Skeletal muscle satellite cell (primary cell): ENCODE results near the gene IL22RA1.

Source experiments
- H3K27me3 ChIP-seq: 2 replicates; pipeline ENCODE4 v1.7.0; 2013; ENCODE audit warnings: low read length; ENCODE audit not compliant: control insufficient read depth, insufficient read depth
- H3K36me3 ChIP-seq: 2 replicates; pipeline ENCODE4 v1.7.0; 2013; ENCODE audit warnings: mild to moderate bottlenecking, control low read depth, low read length; ENCODE audit not compliant: insufficient read depth
- H3K4me1 ChIP-seq: 2 replicates; pipeline ENCODE4 v1.7.0; 2013; ENCODE audit warnings: low read length; ENCODE audit not compliant: control insufficient read depth, insufficient read depth
- H3K4me2 ChIP-seq: 2 replicates; pipeline ENCODE4 v1.7.0; 2013; ENCODE audit warnings: mild to moderate bottlenecking, low read length
- H3K4me3 ChIP-seq: 2 replicates; pipeline ENCODE4 v1.7.0; 2013; ENCODE audit warnings: low read length
- H3K9ac ChIP-seq: 2 replicates; pipeline ENCODE4 v1.7.0; 2013; ENCODE audit warnings: mild to moderate bottlenecking, low read depth, low read length, moderate library complexity
- H3K9me3 ChIP-seq: replicated peaks from 2 replicates; pipeline ENCODE4 v1.7.0; 2013; ENCODE audit warnings: mild to moderate bottlenecking, control low read depth, low read length

The IL22RA1 gene

GRCh38 chr1:24180676-24181075 is 37.7 kb upstream of the IL22RA1 start:
- Histone ChIP-seq H3K9me3 (no peaks in the 10 kb centered on the region), H3K4me3 (no peak overlapping the region), H3K36me3 (no peaks in the 10 kb centered on the region), H3K4me2 (no peak overlapping the region), H3K27me3 (peaks cover 47% of the 10 kb centered on the region), H3K9ac (no peak overlapping the region), H3K4me1 (no peaks in the 10 kb centered on the region)

- no peak overlapping the region for H3K9ac ChIP-seq
- H3K36me3 ChIP-seq: no peaks in the 10 kb centered on the region
- peaks cover 50% of the 10 kb centered on the region for H3K27me3 ChIP-seq
- H3K4me3 ChIP-seq: no peak overlapping the region
- no peak overlapping the region for H3K4me2 ChIP-seq
- H3K4me1 ChIP-seq: no peaks in the 10 kb centered on the region
- H3K9me3 ChIP-seq: no peaks in the 10 kb centered on the region
Measured at GRCh38 chr1:24179251-24179840, 36.4 kb upstream of the IL22RA1 start.

- no peaks in the 10 kb centered on the region for H3K9me3 ChIP-seq
- H3K9ac ChIP-seq: no peak overlapping the region
- H3K27me3 ChIP-seq: peaks cover 58% of the 10 kb centered on the region
- H3K4me2 ChIP-seq: no peak overlapping the region
- no peaks in the 10 kb centered on the region for H3K4me1 ChIP-seq
- no peaks in the 10 kb centered on the region for H3K36me3 ChIP-seq
- no peak overlapping the region for H3K4me3 ChIP-seq
Measured at GRCh38 chr1:24178407-24178806, 35.5 kb upstream of the IL22RA1 start.

- H3K9ac ChIP-seq: no peak overlapping the region
Measured at GRCh38 chr1:24177161-24177560, 34.2 kb upstream of the IL22RA1 start.

GRCh38 chr1:24175033-24175755 is 32.3 kb upstream of the IL22RA1 start:
- no peaks in the 10 kb centered on the region for H3K4me1 ChIP-seq
- no peaks in the 10 kb centered on the region for H3K9me3 ChIP-seq
- H3K27me3 ChIP-seq: peaks cover 62% of the 10 kb centered on the region
- no peaks in the 10 kb centered on the region for H3K36me3 ChIP-seq
- no peak overlapping the region for H3K4me2 ChIP-seq
- H3K9ac ChIP-seq: no peak overlapping the region
- H3K4me3 ChIP-seq: no peak overlapping the region

More at GRCh38 chr1:24177161-24177560, 34.2 kb upstream of the IL22RA1 start:
- Histone ChIP-seq H3K36me3 (no peaks in the 10 kb centered on the region), H3K4me2 (no peak overlapping the region), H3K27me3 (peaks cover 65% of the 10 kb centered on the region), H3K4me3 (no peak overlapping the region), H3K4me1 (no peaks in the 10 kb centered on the region), H3K9me3 (no peaks in the 10 kb centered on the region)

GRCh38 chr1:24173638-24174575 is 31.0 kb upstream of the IL22RA1 start:
- Histone ChIP-seq H3K4me3 (no peak overlapping the region), H3K27me3 (peaks cover 66% of the 10 kb centered on the region), H3K4me1 (no peaks in the 10 kb centered on the region), H3K9me3 (no peaks in the 10 kb centered on the region), H3K9ac (no peak overlapping the region), H3K4me2 (no peak overlapping the region), H3K36me3 (no peaks in the 10 kb centered on the region)

- Histone ChIP-seq H3K36me3 (no peaks in the 10 kb centered on the region), H3K4me2 (no peak overlapping the region), H3K4me1 (no peaks in the 10 kb centered on the region), H3K9ac (no peak overlapping the region), H3K4me3 (no peak overlapping the region), H3K27me3 (peaks cover 65% of the 10 kb centered on the region), H3K9me3 (no peaks in the 10 kb centered on the region)
Measured at GRCh38 chr1:24172598-24172997, 29.7 kb upstream of the IL22RA1 start.

GRCh38 chr1:24169286-24169685 is 26.3 kb upstream of the IL22RA1 start:
- Histone ChIP-seq H3K4me3 (no peak overlapping the region), H3K27me3 (peaks cover 58% of the 10 kb centered on the region), H3K9me3 (no peaks in the 10 kb centered on the region), H3K4me1 (no peaks in the 10 kb centered on the region), H3K4me2 (no peak overlapping the region), H3K9ac (no peak overlapping the region), H3K36me3 (no peaks in the 10 kb centered on the region)

- Histone ChIP-seq H3K9ac (no peak overlapping the region), H3K9me3 (no peaks in the 10 kb centered on the region), H3K4me2 (no peak overlapping the region), H3K36me3 (no peaks in the 10 kb centered on the region), H3K27me3 (peaks cover 54% of the 10 kb centered on the region), H3K4me3 (no peak overlapping the region), H3K4me1 (no peaks in the 10 kb centered on the region)
Measured at GRCh38 chr1:24168245-24168644, 25.3 kb upstream of the IL22RA1 start.

GRCh38 chr1:24167008-24167407 is 24.1 kb upstream of the IL22RA1 start:
- H3K36me3 ChIP-seq: no peaks in the 10 kb centered on the region
- no peaks in the 10 kb centered on the region for H3K4me1 ChIP-seq
- no peaks in the 10 kb centered on the region for H3K9me3 ChIP-seq
- H3K4me2 ChIP-seq: no peak overlapping the region
- H3K4me3 ChIP-seq: no peak overlapping the region
- H3K9ac ChIP-seq: no peak overlapping the region
- H3K27me3 ChIP-seq: peaks cover 52% of the 10 kb centered on the region

- H3K9me3 ChIP-seq: no peaks in the 10 kb centered on the region
- no peak overlapping the region for H3K4me2 ChIP-seq
- H3K27me3 ChIP-seq: peaks cover 55% of the 10 kb centered on the region
- H3K4me3 ChIP-seq: no peak overlapping the region
- H3K36me3 ChIP-seq: no peaks in the 10 kb centered on the region
- no peaks in the 10 kb centered on the region for H3K4me1 ChIP-seq
- no peak overlapping the region for H3K9ac ChIP-seq
Measured at GRCh38 chr1:24165500-24165899, 22.6 kb upstream of the IL22RA1 start.
